Measurements from ENCODE around the gene PEX14. TPM values are rescaled to one million over a fixed set of nuclear protein-coding genes. Genes with fewer than 3 reads are reported as not detected.

Gene PEX14
- total RNA-seq, 2 donors from 2014 or later, result 22.3 to 22.7 TPM

- no peaks in the 10 kb centered on the region for H3K36me3 Mint-ChIP-seq
- ATAC-seq (no peak), DNase-seq (ENCODE audit: low spot score in 2 of 2) (no peak)
- no peaks in the 10 kb centered on the region for H3K9me3 Mint-ChIP-seq
- H3K27ac Mint-ChIP-seq, result no peak overlapping the region
Observed at GRCh38 chr1:10622910-10623685, 148.3 kb downstream of the PEX14 start.

GRCh38 chr1:10623686-10624145 lies 149.0 kb downstream of the PEX14 start:
- DNase-seq (ENCODE audit: low spot score in 2 of 2), result no peak
- no peaks in the 10 kb centered on the region for H3K9me3 Mint-ChIP-seq
- no peak for ATAC-seq
- no peaks in the 10 kb centered on the region for H3K36me3 Mint-ChIP-seq
- no peak overlapping the region for H3K27ac Mint-ChIP-seq

GRCh38 chr1:10624256-10625050 lies 149.7 kb downstream of the PEX14 start:
- no peaks in the 10 kb centered on the region for H3K9me3 Mint-ChIP-seq
- no peaks in the 10 kb centered on the region for H3K36me3 Mint-ChIP-seq
- ATAC-seq (no peak), DNase-seq (ENCODE audit: low spot score in 2 of 2) (no peak)
- no peak overlapping the region for H3K27ac Mint-ChIP-seq

GRCh38 chr1:10625076-10625475 lies 150.3 kb downstream of the PEX14 start:
- Mint-ChIP-seq H3K36me3 (no peaks in the 10 kb centered on the region), H3K27ac (no peak overlapping the region), H3K9me3 (no peaks in the 10 kb centered on the region)
- ATAC-seq (no peak), DNase-seq (ENCODE audit: low spot score in 2 of 2) (no peak)

GRCh38 chr1:10625554-10625953 lies 150.8 kb downstream of the PEX14 start:
- H3K9me3 Mint-ChIP-seq, result no peaks in the 10 kb centered on the region
- ATAC-seq (no peak), DNase-seq (ENCODE audit: low spot score in 2 of 2) (no peak)
- H3K36me3 Mint-ChIP-seq, result no peaks in the 10 kb centered on the region
- no peak overlapping the region for H3K27ac Mint-ChIP-seq

GRCh38 chr1:10626131-10626731 lies 151.5 kb downstream of the PEX14 start:
- Mint-ChIP-seq H3K9me3 (no peaks in the 10 kb centered on the region), H3K27ac (no peak overlapping the region), H3K36me3 (no peaks in the 10 kb centered on the region)
- no peak for ATAC-seq
- DNase-seq (ENCODE audit: low spot score in 2 of 2), result no peak

GRCh38 chr1:10626791-10627410 lies 152.2 kb downstream of the PEX14 start:
- no peaks in the 10 kb centered on the region for H3K9me3 Mint-ChIP-seq
- H3K36me3 Mint-ChIP-seq, result no peaks in the 10 kb centered on the region
- DNase-seq (ENCODE audit: low spot score in 2 of 2) (no peak), ATAC-seq (no peak)
- no peak overlapping the region for H3K27ac Mint-ChIP-seq

GRCh38 chr1:10628685-10629084 lies 153.9 kb downstream of the PEX14 start:
- Mint-ChIP-seq H3K27ac (peak overlapping the region in 1 of 2 donors; percentile 47), H3K36me3 (no peaks in the 10 kb centered on the region), H3K9me3 (no peaks in the 10 kb centered on the region)
- ATAC-seq, result no peak
- DNase-seq (ENCODE audit: low spot score in 2 of 2), result no peak

- DNase-seq (ENCODE audit: low spot score in 2 of 2) (no peak), ATAC-seq (no peak)
- no peaks in the 10 kb centered on the region for H3K36me3 Mint-ChIP-seq
- H3K9me3 Mint-ChIP-seq, result no peaks in the 10 kb centered on the region
- no peak overlapping the region for H3K27ac Mint-ChIP-seq
Observed at GRCh38 chr1:10629091-10629815, 154.5 kb downstream of the PEX14 start.

GRCh38 chr1:10629816-10630571 lies 155.2 kb downstream of the PEX14 start:
- no peak overlapping the region for H3K27ac Mint-ChIP-seq

GRCh38 chr1:10630661-10631120 lies 155.9 kb downstream of the PEX14 start:
- no peaks in the 10 kb centered on the region for H3K9me3 Mint-ChIP-seq
- H3K36me3 Mint-ChIP-seq, result no peaks in the 10 kb centered on the region
- H3K27ac Mint-ChIP-seq, result no peak overlapping the region
- no peak for ATAC-seq
- DNase-seq (ENCODE audit: low spot score in 2 of 2), result no peak

More at GRCh38 chr1:10629816-10630571, 155.2 kb downstream of the PEX14 start:
- DNase-seq (ENCODE audit: low spot score in 2 of 2) (no peak), ATAC-seq (no peak)
- Mint-ChIP-seq H3K9me3 (no peaks in the 10 kb centered on the region), H3K36me3 (no peaks in the 10 kb centered on the region)

GRCh38 chr1:10631121-10631810 lies 156.5 kb downstream of the PEX14 start:
- Mint-ChIP-seq H3K36me3 (no peaks in the 10 kb centered on the region), H3K27ac (peak overlapping the region in 1 of 2 donors; percentile 67), H3K9me3 (no peaks in the 10 kb centered on the region)
- DNase-seq (ENCODE audit: low spot score in 2 of 2), result no peak
- ATAC-seq, result no peak

- Mint-ChIP-seq H3K27ac (peak overlapping the region; percentile 65 to 67), H3K9me3 (no peaks in the 10 kb centered on the region), H3K36me3 (no peaks in the 10 kb centered on the region)
- ATAC-seq, result no peak
- no peak for DNase-seq (ENCODE audit: low spot score in 2 of 2)
Observed at GRCh38 chr1:10631811-10632593, 157.3 kb downstream of the PEX14 start.

- H3K9me3 Mint-ChIP-seq, result no peaks in the 10 kb centered on the region
- H3K36me3 Mint-ChIP-seq, result no peaks in the 10 kb centered on the region
- H3K27ac Mint-ChIP-seq, result peak overlapping the region in 1 of 2 donors; percentile 67
- ATAC-seq (no peak), DNase-seq (ENCODE audit: low spot score in 2 of 2) (no peak)
Observed at GRCh38 chr1:10632691-10633090, 157.9 kb downstream of the PEX14 start.

Measured in activated naive CD4-positive, alpha-beta T cell treated with anti-CD3 and anti-CD28 coated beads, Interleukin-2, amount 50 U/mL, for 72 hours (primary cell).